Psoas muscle (tissue), 8 donors: ENCODE data around the gene EDARADD. TPM values are rescaled to one million over a fixed set of nuclear protein-coding genes. Genes with fewer than 3 reads are reported as not detected.

Experiments used
- ATAC-seq, 4 donors: fragments of 200-7000 bp; cut with Tn5 transposase; one replicate each; pipeline ENCODE4 v1.9.1; 2020; ENCODE audit warnings: moderate library complexity in 3 of 4, mild to moderate bottlenecking in 2 of 4
- DNase-seq, 2 donors: peaks; one replicate each; pipeline ENCODE4 v3.0.0-alpha.2; 2020
- H3K27ac ChIP-seq: fragments of 200-600 bp; one replicate; pipeline ENCODE4 v1.8.0; 2022
- H3K27me3 ChIP-seq, 3 donors: fragments of 200-600 bp in 1 of 3; one replicate each; pipeline versions ENCODE4 v1.6.1 to v1.8.0; 2013 to 2022; ENCODE audit warnings: low read length in 2 of 3, mild to moderate bottlenecking in 2 of 3, moderate library complexity in 1 of 3; ENCODE audit not compliant: insufficient read depth in 3 of 3
- H3K36me3 ChIP-seq, 2 donors: fragments of 200-600 bp in 1 of 2; one replicate each; pipeline versions ENCODE4 v1.6.1 to v1.8.0; 2013 to 2022; ENCODE audit warnings: low read depth in 1 of 2, mild to moderate bottlenecking in 1 of 2, moderate library complexity in 1 of 2; ENCODE audit not compliant: insufficient read depth in 1 of 2
- H3K4me1 ChIP-seq: fragments of 200-600 bp; one replicate; pipeline ENCODE4 v1.8.0; 2022
- H3K4me3 ChIP-seq: fragments of 200-600 bp; one replicate; pipeline ENCODE4 v1.8.0; 2022; ENCODE audit warnings: mild to moderate bottlenecking
- H3K9me3 ChIP-seq: fragments of 200-600 bp; one replicate; pipeline ENCODE4 v1.8.0; 2022
- CTCF ChIP-seq: fragments of 200-600 bp; IDR thresholded peaks from one replicate; pipeline ENCODE4 v1.8.0; 2022; ENCODE audit warnings: antibody characterized with exemption
- WGBS, 3 donors: extraction: QIAGEN DNeasy Blood & Tissue Kit; methylation state at CpG; one replicate each; pipeline versions ENCODE4 v1.1.6 to v1.1.7; 2013; 5-methylcytosine and 5-hydroxymethylcytosine counted together
- intact Hi-C, 2 donors: fragments of 100-400 bp; cut with DNase I; formaldehyde crosslinking; loops; one replicate each; pipeline versions ENCODE4 v1.11.0 to v1.14.2; 2022
- polyA plus RNA-seq, 3 donors: library from polyadenylated mRNA; stranded (reverse); fragments of 200-250 nt; gene quantifications; one replicate each; pipeline ENCODE4 v1.2.3, GENCODE V29; 2013
- total RNA-seq, 4 donors: library from RNA; stranded (reverse); fragmentation: NEBNext Ultra II Directional in 2 of 4; extraction: Animal tissue kit (Norgen Biotek cat#: 25700) in 2 of 4; gene quantifications; one replicate each; pipeline versions ENCODE4 v1.2.1 to v1.2.4, GENCODE V29; 2021 to 2023
- donor health status: healthy with polysubstance abuse.
- donor health status: DM: no; HTN: no; CAD: no; lungs with moderate emphysema.
- donor health status: Bipolar disorder and iron deficiency.
- donor health status: healthy.
- donor health status: DM: yes; HTN: yes; CAD: no.
- donor health status: DM: no; HTN: no; CAD: no.
- donor health status: DM: no; HTN: no; CAD: no.
- donor health status: DM: yes; HTN: yes; CAD: no.

EDARADD gene
- total and polyA plus RNA-seq, 7 donors, result 0.05 to 0.25 TPM; not detected in 5

- ATAC-seq (no peak), DNase-seq (no peak)
- intact Hi-C loops, result no loop called here
- H3K27me3 ChIP-seq, result peaks cover 0 to 2% (median 0%) of the 10 kb centered on the region in 3 donors
- H3K36me3 ChIP-seq, result no peaks in the 10 kb centered on the region
- no peak overlapping the region for H3K4me3 ChIP-seq
- TF ChIP-seq CTCF, result no peak
- H3K4me1 ChIP-seq, result no peaks in the 10 kb centered on the region
- H3K9me3 ChIP-seq, result no peaks in the 10 kb centered on the region
- H3K27ac ChIP-seq, result no peak overlapping the region
- WGBS, 3 donors, result 80 to 85% (median 84%) methylated on average over 3 of the region's 3 CpGs
Measured at GRCh38 chr1:236426215-236426614, 32.1 kb downstream of the EDARADD start.

GRCh38 chr1:236429715-236430274 lies 35.7 kb downstream of the EDARADD start:
- Histone ChIP-seq H3K36me3 (no peaks in the 10 kb centered on the region), H3K27ac (no peak overlapping the region), H3K4me3 (no peak overlapping the region), H3K4me1 (no peaks in the 10 kb centered on the region), H3K9me3 (no peaks in the 10 kb centered on the region), H3K27me3 (peaks cover 0 to 2% (median 0%) of the 10 kb centered on the region in 3 donors)
- DNase-seq (no peak), ATAC-seq (no peak)
- intact Hi-C loops, result no loop called here
- no peak for TF ChIP-seq CTCF

GRCh38 chr1:236433819-236434315 lies 39.8 kb downstream of the EDARADD start:
- Histone ChIP-seq H3K9me3 (no peaks in the 10 kb centered on the region), H3K4me3 (no peak overlapping the region), H3K36me3 (no peaks in the 10 kb centered on the region), H3K27me3 (no peaks in the 10 kb centered on the region), H3K27ac (no peak overlapping the region), H3K4me1 (no peaks in the 10 kb centered on the region)
- DNase-seq (no peak), ATAC-seq (no peak)
- intact Hi-C loops, result no loop called here
- WGBS, 3 donors, result 83 to 89% (median 87%) methylated on average over 6 of the region's 6 CpGs
- TF ChIP-seq CTCF, result no peak

- DNase-seq, result no peak
- TF ChIP-seq CTCF, result no peak
- no peaks in the 10 kb centered on the region for H3K36me3 ChIP-seq
- no peak for ATAC-seq
- intact Hi-C loops, result no loop called here
- WGBS, 3 donors, result 87 to 88% (median 88%) methylated on average over 9 of the region's 9 CpGs
- no peaks in the 10 kb centered on the region for H3K4me1 ChIP-seq
- H3K9me3 ChIP-seq, result no peaks in the 10 kb centered on the region
- H3K4me3 ChIP-seq, result no peak overlapping the region
- H3K27ac ChIP-seq, result no peak overlapping the region
- no peaks in the 10 kb centered on the region for H3K27me3 ChIP-seq
Measured at GRCh38 chr1:236438614-236439013, 44.5 kb downstream of the EDARADD start.

- Histone ChIP-seq H3K4me1 (no peaks in the 10 kb centered on the region), H3K27me3 (no peaks in the 10 kb centered on the region), H3K9me3 (peaks cover 3% of the 10 kb centered on the region), H3K36me3 (no peaks in the 10 kb centered on the region), H3K4me3 (no peak overlapping the region), H3K27ac (no peak overlapping the region)
- WGBS, 3 donors, result 77 to 83% (median 79%) methylated on average over 2 of the region's 2 CpGs
- no peak for ATAC-seq
- TF ChIP-seq CTCF, result no peak
- no peak for DNase-seq
- intact Hi-C loops, result no loop called here
Measured at GRCh38 chr1:236440373-236440772, 46.3 kb downstream of the EDARADD start.
